ENCODE data around the gene CDK5.

CDK5 gene

DNA sequence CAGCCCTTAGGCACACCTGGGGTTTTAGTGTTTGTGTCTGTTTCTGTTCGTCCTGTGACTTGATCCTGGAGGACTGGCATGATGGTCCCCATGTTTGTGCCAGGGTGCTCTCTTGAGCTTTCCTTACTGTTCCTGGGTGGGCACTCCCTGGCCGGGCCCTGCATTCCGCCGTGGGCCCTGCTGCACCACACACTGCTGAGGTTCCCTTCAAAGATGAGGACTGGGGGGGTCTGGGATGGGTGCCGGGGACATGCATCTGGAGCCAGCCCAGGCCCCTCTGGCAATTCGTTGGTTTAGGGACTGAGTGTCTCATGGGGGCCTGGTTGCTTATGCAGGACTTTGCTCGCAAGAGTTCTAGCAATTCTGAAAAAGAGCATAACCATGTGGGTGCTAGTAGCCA, 33.3 kb upstream of the CDK5 start:
- H3K4me3 ChIP-seq, result no peak overlapping the region
- in situ Hi-C loops (cut with MboI; ENCODE audit: low sequenced_read_pairs), result no loop called here
- no peak for DNase-seq (ENCODE audit: low spot score in 2 of 2)
- peaks cover 14% of the 10 kb centered on the region for H3K4me1 ChIP-seq
- no peaks in the 10 kb centered on the region for H3K9me3 ChIP-seq
- no peaks in the 10 kb centered on the region for H3K27me3 ChIP-seq (ENCODE audit: low read depth)
- H3K36me3 ChIP-seq (replicated peaks), result peaks cover 37% of the 10 kb centered on the region

DNA sequence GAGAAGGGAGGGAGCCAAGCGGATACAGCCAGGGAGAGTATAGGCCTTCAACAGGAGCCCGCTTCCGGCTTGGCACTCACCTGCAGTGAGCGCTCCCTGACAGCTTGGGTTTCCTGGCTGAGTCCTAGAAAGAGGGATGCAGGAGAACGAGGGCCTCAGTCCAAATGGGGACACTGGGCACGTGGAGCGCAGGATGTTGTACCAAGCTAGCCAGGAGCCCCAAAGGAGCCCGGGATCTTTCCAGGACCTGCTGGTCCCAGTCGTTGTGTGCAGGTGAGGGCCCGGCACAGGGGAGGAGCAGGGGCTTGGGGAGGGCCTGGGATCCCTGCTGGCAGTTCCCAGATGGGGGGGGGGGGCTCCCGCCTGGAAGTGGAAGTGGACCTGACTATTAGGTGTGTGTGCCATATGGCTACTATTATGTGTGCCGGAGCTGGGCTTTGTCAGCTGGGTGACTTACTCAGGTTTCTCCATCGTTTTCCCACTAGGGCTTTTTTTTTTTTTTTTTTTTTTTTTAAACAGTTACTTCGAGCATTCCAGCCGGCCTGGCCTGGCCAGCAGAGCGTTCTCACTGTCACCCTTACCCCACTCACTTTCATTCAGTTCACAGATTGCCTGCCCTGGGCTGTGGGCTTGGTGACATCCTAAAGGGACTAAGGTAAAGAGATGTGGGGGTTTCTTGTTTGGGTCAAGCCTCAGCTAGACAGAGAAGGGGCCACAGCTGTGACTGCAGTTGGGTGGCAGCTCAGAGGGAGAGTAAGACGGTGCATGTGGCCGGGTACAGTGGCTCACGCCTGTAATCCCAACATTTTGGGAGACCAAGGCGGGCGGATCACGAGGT, 32.4 kb upstream of the CDK5 start:
- Histone ChIP-seq H3K36me3 (replicated peaks) (peaks cover 34% of the 10 kb centered on the region), H3K4me1 (peaks cover 19% of the 10 kb centered on the region), H3K4me3 (no peak overlapping the region), H3K27me3 (ENCODE audit: low read depth) (no peaks in the 10 kb centered on the region), H3K9me3 (no peaks in the 10 kb centered on the region)
- in situ Hi-C loops (cut with MboI; ENCODE audit: low sequenced_read_pairs), result no loop called here
- no peak for DNase-seq (ENCODE audit: low spot score in 2 of 2)

DNA sequence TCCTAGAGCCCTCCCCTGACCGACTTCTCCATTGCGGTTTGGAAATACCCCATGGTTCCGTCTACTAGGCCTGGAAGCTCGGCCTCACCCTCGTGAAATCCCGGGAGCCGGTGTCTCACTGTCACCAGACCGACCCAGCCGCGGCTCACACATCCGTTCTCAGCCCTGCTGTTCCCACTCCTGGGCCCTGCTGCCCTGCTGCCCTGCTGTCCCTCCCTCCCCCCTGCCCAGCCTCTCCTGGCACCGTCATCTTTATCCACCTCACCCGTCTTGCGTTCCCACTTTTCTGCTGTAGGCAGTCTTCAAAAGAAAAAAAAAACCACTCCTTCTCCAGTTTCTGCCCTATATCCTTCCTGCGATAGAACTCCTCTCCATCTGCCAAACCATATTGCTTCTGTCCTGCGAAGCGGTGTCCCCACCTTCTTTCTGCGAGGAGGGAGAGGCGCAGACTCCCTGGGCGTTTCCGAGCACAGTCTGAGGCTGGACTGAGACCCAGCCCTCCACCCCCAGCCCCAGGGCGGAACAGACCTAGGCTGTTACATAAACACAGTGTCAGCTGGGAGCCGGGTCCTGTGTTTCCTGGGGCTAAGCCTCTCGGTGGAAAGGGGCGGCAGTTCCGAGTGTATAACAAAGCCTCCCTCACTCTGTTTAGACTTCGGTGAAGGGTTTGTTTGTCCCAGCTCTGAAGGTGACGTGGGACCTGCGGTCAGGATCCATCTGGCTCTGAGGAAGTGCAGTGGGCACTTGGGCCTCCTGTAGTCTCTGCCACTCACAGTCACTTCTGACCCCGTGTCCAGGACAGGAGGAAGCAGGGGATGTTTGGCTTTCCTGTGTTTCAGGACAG, 31.4 kb upstream of the CDK5 start:
- Histone ChIP-seq H3K4me1 (peaks cover 21% of the 10 kb centered on the region), H3K36me3 (replicated peaks) (peaks cover 34% of the 10 kb centered on the region), H3K9me3 (no peaks in the 10 kb centered on the region), H3K27me3 (ENCODE audit: low read depth) (no peaks in the 10 kb centered on the region), H3K4me3 (peak overlapping the region; percentile 85)
- in situ Hi-C loops (cut with MboI; ENCODE audit: low sequenced_read_pairs), result no loop called here
- peak; percentile 56 to 86 for DNase-seq (ENCODE audit: low spot score in 2 of 2)

DNA sequence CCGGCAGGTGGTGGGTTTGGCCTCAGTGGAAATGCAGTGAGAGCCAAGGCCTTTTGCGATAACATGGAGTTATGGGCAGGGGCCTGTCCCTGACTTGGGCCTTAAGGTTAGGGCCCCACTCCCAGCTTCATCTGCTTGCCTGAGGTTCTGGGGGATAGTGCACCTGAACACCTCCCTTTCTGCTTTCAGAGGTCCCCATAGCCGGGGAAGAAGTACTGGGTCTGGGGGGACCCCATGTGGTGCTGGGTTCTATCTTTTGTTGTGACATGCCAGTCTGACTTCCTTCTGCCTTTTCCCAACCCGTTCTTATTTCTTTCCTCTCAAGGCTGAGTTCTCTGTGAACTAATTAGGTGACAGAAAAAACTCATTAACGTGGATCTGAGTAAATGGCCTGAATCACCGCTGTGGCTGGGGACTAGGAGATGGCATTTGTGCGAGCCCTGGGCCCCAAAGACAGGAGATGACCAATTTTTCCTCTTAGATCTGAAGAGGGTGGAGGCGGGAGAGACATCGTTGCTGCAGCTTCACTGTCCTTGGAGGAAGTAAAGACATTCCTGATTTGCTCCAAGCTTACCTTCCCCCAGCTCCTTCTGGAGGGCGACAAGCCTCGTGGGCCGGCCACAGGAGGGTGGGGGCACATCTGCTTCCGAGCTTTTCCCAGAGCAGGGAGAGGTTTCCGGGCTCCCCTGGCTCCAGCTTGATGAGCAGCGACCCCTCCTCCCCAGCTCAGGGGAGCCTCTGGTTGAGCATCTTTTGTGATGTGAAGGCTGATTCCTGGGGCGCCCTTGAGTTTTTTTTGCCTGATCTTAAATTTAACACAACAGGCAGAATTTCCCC, 30.5 kb upstream of the CDK5 start:
- Histone ChIP-seq H3K4me3 (peak overlapping the region; percentile 85), H3K4me1 (peaks cover 21% of the 10 kb centered on the region), H3K27me3 (ENCODE audit: low read depth) (no peaks in the 10 kb centered on the region), H3K9me3 (no peaks in the 10 kb centered on the region), H3K36me3 (replicated peaks) (peaks cover 27% of the 10 kb centered on the region)
- in situ Hi-C loops (cut with MboI; ENCODE audit: low sequenced_read_pairs), result no loop called here
- DNase-seq (ENCODE audit: low spot score in 2 of 2), result no peak

DNA sequence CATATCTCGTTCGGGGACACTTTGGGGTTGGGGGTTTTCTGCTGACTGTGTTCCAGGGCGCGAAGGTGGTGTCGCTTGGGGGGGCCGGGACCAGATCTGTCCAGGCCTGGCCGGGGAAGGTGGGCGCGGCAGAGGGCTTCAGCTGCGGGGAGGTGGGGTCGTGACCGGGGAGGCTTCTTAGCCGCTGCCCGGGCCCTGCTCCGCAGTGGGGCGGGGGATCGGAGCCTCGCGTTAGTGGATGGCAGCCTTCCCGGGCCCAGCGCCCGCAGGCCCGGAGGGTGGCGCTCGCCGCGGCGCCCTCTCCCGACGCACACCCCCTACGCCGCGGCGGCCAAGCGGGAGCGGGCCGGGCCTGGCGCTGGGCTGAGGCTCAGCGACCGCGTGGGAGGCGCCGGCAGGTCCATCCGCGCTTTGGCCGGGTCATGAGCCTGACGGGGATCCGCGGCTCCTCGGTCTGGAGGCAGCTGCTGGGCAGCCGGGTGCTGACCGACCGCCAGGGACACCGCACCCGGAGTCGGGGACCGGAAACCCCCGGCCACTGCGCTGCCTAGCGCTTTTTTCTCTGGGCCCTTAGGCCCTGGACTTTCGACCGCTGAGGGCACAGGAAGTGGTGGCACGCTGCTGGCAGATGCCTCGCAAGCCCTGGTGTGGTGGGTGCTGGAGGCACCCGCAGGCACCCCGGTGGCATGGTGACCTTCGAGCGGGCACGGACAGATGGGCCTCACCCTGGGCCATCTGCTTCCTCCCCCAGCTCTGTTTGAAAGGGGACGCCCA, 29.7 kb upstream of the CDK5 start:
- Histone ChIP-seq H3K9me3 (no peaks in the 10 kb centered on the region), H3K4me1 (peaks cover 23% of the 10 kb centered on the region), H3K36me3 (replicated peaks) (peaks cover 22% of the 10 kb centered on the region), H3K27me3 (ENCODE audit: low read depth) (no peaks in the 10 kb centered on the region), H3K4me3 (peak overlapping the region; percentile 85)
- DNase-seq (ENCODE audit: low spot score in 2 of 2), result peak in 1 of 2 experiments; percentile 52
- in situ Hi-C loops (cut with MboI; ENCODE audit: low sequenced_read_pairs), result no loop called here

DNA sequence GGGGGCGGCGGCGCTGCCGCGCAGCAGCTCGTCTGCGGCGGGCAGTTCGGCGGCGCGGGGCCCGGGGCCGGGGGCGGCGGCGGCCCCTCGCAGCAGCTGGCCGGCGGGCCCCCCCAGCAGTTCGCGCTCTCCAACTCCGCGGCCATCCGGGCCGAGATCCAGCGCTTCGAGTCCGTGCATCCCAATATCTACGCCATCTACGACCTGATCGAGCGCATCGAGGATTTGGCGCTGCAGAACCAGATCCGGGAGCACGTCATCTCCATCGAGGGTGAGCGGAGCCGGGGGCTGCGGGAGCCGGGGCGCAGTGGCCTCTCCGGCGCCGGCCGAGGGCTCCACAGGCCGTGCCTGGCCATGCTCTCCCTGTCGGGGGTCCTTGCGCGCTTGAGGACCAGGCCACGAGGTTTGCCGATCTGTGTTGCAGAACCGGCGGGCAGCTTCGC, 29.1 kb upstream of the CDK5 start:
- no peaks in the 10 kb centered on the region for H3K27me3 ChIP-seq (ENCODE audit: low read depth)
- H3K4me1 ChIP-seq, result peaks cover 29% of the 10 kb centered on the region
- peak overlapping the region; percentile 85 for H3K4me3 ChIP-seq

DNA sequence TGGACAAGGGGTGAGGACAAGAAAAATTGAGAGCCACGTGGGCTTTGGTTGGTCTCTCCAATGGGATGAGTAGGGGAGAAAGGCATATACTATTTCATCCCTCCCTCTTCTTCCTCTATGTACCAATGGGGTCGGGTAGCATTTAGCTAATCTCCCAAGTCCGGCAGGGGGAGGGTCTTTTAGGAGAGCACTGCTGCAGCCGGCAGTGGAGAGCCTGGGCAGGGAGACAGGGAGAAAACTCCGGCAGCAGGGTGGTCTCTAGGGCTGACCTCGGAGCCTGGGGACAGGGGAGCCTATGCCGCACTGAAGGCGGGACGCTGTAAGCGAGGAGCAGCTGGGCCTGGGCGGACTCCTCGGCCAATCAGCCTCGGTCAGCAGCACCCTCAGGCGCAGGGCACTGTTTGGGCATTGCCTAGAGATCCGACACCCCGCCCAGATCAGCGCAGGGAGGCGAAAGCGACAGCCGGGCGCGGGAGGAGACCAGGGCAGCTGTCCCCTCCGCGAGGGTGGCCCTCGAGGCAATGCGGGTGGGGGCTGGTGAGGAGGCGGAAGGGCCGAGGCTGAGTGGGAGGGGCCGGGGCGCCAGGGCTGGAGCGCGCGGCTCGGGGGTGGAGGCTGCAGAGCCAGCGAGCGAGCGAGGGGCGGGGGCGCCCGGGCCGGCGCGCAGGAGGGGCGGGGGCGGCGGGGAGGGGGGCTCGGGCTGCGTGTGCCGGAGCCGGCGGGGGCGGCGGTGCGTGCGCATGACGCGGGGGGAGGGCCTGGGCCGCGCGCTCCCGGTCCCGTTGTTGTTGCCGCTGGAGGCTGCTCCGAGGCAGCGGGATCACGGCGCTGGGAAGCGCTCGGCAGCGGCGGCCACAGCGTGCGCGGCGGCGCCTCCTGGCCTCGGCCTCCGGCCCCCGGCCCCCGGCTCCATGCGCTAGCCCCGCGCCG, 28.3 kb upstream of the CDK5 start, which contains the start of gene AGAP3:
Gene AGAP3, plus strand, starts transcription at position 785 of the 930 bp plus-strand sequence. CDS start 267 bp downstream, outside the sequence.
- H3K4me3 ChIP-seq, result peak within 1 kb of the TSS; percentile 85
- no peaks in the 10 kb centered on the region for H3K27me3 ChIP-seq (ENCODE audit: low read depth)
- H3K4me1 ChIP-seq, result peaks cover 36% of the 10 kb centered on the region
- in situ Hi-C loops (cut with MboI; ENCODE audit: low sequenced_read_pairs), result no loop called here
- H3K36me3 ChIP-seq (replicated peaks), result peaks cover 19% of the 10 kb centered on the region
- H3K9me3 ChIP-seq, result no peaks in the 10 kb centered on the region
- peak; percentile 79 to 94 for DNase-seq (ENCODE audit: low spot score in 2 of 2)

More for the DNA sequence above, 29.1 kb upstream of the CDK5 start:
- no peaks in the 10 kb centered on the region for H3K9me3 ChIP-seq
- DNase-seq (ENCODE audit: low spot score in 2 of 2), result peak in 1 of 2 experiments; percentile 40
- peaks cover 19% of the 10 kb centered on the region for H3K36me3 ChIP-seq (replicated peaks)
- in situ Hi-C loops (cut with MboI; ENCODE audit: low sequenced_read_pairs), result no loop called here

DNA sequence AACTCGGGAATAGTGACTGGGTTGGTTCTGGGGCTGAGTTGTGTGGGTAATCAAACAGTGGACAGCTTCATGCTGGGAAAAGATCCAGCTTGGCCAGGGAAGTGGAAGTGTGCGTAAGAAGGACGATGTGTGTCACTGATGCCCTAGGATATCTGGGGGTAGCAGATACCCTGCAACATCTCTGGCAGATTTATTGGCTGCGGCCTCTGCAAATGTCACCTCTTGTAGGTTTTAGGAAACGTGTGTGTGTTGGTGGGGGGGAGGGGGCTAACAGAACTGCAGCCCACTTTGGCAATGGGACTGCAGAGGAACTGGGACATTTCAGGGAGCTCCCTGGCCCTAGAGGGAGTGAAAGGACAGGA, 27.6 kb upstream of the CDK5 start:
- H3K36me3 ChIP-seq (replicated peaks), result peaks cover 19% of the 10 kb centered on the region
- in situ Hi-C loops (cut with MboI; ENCODE audit: low sequenced_read_pairs), result no loop called here
- no peak for DNase-seq (ENCODE audit: low spot score in 2 of 2)
- H3K4me3 ChIP-seq, result peak overlapping the region; percentile 36
- H3K4me1 ChIP-seq, result peaks cover 36% of the 10 kb centered on the region
- no peaks in the 10 kb centered on the region for H3K9me3 ChIP-seq
- no peaks in the 10 kb centered on the region for H3K27me3 ChIP-seq (ENCODE audit: low read depth)

DNA sequence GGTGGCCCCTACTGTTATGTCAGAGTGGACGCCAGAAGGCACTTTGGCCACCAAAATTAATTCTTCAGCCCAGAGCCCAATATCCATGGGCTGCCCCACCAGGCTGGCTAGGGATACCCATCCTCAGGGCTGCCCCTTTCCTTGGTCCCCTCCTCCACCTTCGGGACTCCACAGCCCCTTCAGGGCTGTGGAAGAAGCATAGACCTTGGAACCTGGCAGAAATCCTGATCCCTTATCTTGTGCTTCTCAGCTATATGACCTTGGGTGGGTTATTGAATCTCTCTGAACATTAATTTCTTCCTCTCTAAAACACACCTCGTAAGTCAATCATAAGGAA, 26.1 kb upstream of the CDK5 start:
- no peaks in the 10 kb centered on the region for H3K27me3 ChIP-seq (ENCODE audit: low read depth)
- H3K36me3 ChIP-seq (replicated peaks), result peaks cover 23% of the 10 kb centered on the region
- in situ Hi-C loops (cut with MboI; ENCODE audit: low sequenced_read_pairs), result no loop called here
- H3K4me3 ChIP-seq, result peak overlapping the region; percentile 98
- no peak for DNase-seq (ENCODE audit: low spot score in 2 of 2)
- H3K4me1 ChIP-seq, result peaks cover 39% of the 10 kb centered on the region
- H3K9me3 ChIP-seq, result no peaks in the 10 kb centered on the region

DNA sequence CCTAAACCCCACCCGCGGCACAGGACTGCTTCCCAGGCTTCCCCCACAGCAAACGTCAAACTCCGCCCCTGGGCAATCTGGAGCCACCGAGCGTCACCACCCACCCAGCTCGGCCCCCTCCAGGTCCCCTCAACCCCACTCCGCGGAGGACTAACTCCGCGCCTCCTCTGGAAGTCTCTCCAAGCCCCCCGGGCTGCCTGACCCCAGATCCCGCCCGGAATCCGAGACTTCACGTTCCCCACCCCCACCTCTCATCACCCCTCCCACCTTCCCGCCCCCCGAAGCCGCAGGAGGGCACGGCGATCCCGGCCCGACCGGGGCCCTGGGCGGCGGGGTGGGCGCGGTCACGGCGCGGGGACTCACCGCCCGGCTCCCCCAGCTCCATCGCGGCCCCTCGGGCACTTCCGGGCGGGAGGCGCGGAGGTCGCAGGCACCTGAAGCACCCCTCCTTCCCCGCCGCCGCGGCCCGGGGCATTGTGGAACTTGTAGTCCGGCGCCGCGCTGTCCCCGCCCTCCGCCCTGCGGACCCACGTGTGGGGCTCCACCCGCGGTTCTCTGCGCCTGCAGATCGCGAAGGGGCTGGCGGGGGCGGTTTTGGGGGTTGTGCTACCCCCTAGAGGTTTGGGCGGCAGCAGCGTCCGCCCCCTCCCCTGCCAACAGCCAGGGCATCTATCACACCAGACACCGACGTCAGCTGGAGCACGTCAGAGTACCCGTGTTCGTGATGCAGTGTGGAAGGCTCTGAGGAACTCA, 25.6 kb upstream of the CDK5 start, which contains the start of gene TMUB1:
Gene TMUB1, minus strand, starts transcription at position 423 of the 753 bp plus-strand sequence. CDS start 930 bp downstream, outside the sequence.
- Histone ChIP-seq H3K36me3 (replicated peaks) (peaks cover 25% of the 10 kb centered on the region), H3K27me3 (ENCODE audit: low read depth) (no peaks in the 10 kb centered on the region), H3K4me1 (peaks cover 34% of the 10 kb centered on the region), H3K4me3 (peak within 1 kb of the TSS; percentile 98), H3K9me3 (no peaks in the 10 kb centered on the region)
- peak; percentile 66 to 89 for DNase-seq (ENCODE audit: low spot score in 2 of 2)
- in situ Hi-C loops (cut with MboI; ENCODE audit: low sequenced_read_pairs), result no loop called here

DNA sequence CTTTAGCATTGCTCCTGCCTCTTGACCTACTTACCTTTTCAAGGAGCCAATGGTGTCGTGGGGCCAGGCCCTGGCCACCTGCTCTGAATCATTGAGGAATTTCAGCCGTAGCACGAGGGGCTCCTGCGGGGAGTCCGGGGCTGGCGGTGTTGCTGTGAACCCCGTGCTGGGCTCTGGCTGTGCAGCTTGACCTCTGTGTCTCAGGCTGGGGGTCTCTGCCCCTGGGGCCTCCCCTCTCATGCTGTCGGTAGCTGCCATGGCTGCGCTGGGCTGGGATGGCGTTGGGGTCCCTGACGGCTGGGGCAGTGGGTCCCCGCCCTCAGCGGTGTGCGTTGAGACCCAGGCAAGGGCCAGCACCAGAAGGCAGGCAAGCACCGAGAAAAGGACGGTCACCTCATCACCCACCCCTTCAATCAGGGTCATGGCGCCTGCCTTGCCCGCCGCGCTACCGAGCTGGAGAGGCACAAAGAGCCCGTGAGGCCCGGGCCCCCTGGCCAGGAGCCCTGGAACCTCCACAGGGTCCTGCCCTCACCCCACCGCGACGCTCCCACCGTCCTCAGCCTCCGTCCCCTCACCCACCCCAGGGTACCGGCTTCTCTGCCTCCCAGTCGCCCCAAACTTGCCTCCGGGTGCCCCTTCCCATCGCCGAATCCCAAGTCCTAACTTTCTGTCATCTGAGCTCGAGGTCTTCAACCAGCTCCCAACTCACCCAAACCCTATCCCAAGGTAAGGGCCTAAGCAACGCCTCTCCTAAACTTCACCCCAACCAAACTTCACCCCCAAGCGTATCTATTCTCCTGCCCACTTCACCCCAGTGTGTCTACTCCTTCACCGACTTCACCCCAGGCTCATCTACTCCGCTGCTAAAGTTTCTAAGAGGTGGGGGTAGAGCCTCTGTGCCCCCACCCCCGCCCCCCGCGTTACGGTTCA, 24.7 kb upstream of the CDK5 start:
- H3K36me3 ChIP-seq (replicated peaks), result peaks cover 21% of the 10 kb centered on the region
- H3K27me3 ChIP-seq (ENCODE audit: low read depth), result no peaks in the 10 kb centered on the region
- in situ Hi-C loops (cut with MboI; ENCODE audit: low sequenced_read_pairs), result no loop called here
- H3K4me1 ChIP-seq, result peaks cover 31% of the 10 kb centered on the region
- H3K4me3 ChIP-seq, result peak overlapping the region; percentile 98
- H3K9me3 ChIP-seq, result no peaks in the 10 kb centered on the region
- DNase-seq (ENCODE audit: low spot score in 2 of 2), result no peak
